ENCODE results near the gene SH3BP2. TPM values are rescaled to one million over a fixed set of nuclear protein-coding genes. Genes with fewer than 3 reads are reported as not detected.

SH3BP2 gene
- total RNA-seq, 1 donor from 2014 or later = 109 TPM

GRCh38 chr4:2790583-2791517 is 2.0 kb upstream of the SH3BP2 start:
- DNase-seq (ENCODE audit: low spot score) = peak; percentile 45

- DNase-seq (ENCODE audit: low spot score) = peak; percentile 46
These were observed 1.1 kb upstream of the SH3BP2 start for GRCh38 chr4:2791518-2792395.

GRCh38 chr4:2792396-2792710 is 532 bp upstream of the SH3BP2 start:
- DNase-seq (ENCODE audit: low spot score) = no peak

GRCh38 chr4:2793586-2794485 is 951 bp downstream of the SH3BP2 start:
- peak; percentile 64 for DNase-seq (ENCODE audit: low spot score)

- peak; percentile 74 for DNase-seq (ENCODE audit: low spot score)
These were observed 1.8 kb downstream of the SH3BP2 start for GRCh38 chr4:2794486-2795299.

- peak; percentile 56 for DNase-seq (ENCODE audit: low spot score)
These were observed 2.5 kb downstream of the SH3BP2 start for GRCh38 chr4:2795300-2795892.

- peak; percentile 88 for DNase-seq (ENCODE audit: low spot score)
These were observed 3.3 kb downstream of the SH3BP2 start for GRCh38 chr4:2795893-2796848.

GRCh38 chr4:2796849-2797544 is 4.1 kb downstream of the SH3BP2 start:
- no peak for DNase-seq (ENCODE audit: low spot score)

GRCh38 chr4:2797545-2798305 is 4.8 kb downstream of the SH3BP2 start:
- DNase-seq (ENCODE audit: low spot score) = peak; percentile 63

- peak; percentile 78 for DNase-seq (ENCODE audit: low spot score)
These were observed 5.7 kb downstream of the SH3BP2 start for GRCh38 chr4:2798399-2799223.

GRCh38 chr4:2799224-2799911 is 6.5 kb downstream of the SH3BP2 start:
- DNase-seq (ENCODE audit: low spot score) = peak; percentile 47

GRCh38 chr4:2799971-2800690 is 7.2 kb downstream of the SH3BP2 start:
- DNase-seq (ENCODE audit: low spot score) = peak; percentile 72

GRCh38 chr4:2800691-2801596 is 8.1 kb downstream of the SH3BP2 start:
- no peak for DNase-seq (ENCODE audit: low spot score)
